Activated naive CD8-positive, alpha-beta T cell (primary cell): ENCODE measurements around the gene PLA2G4F.
"Not testable (repeated sequence)": the region's sequence is repeated elsewhere in the genome, so short reads cannot be mapped to it uniquely, and the experiment has no call there.

ENCODE experiments used
- H3K27ac Mint-ChIP-seq: one replicate; pipeline ENCODE4 v1.8.0; 2021; ENCODE audit warnings: mixed read lengths
- H3K27me3 Mint-ChIP-seq: one replicate; pipeline ENCODE4 v1.8.0; 2021; ENCODE audit warnings: mixed read lengths
- H3K36me3 Mint-ChIP-seq: one replicate; pipeline ENCODE4 v1.8.0; 2021; ENCODE audit warnings: mixed read lengths
- H3K4me1 Mint-ChIP-seq: one replicate; pipeline ENCODE4 v1.8.0; 2021; ENCODE audit warnings: low read depth, mixed read lengths
- H3K4me3 Mint-ChIP-seq: one replicate; pipeline ENCODE4 v1.8.0; 2021; ENCODE audit warnings: mild to moderate bottlenecking, mixed read lengths
- H3K9me3 Mint-ChIP-seq: one replicate; pipeline ENCODE4 v1.8.0; 2021; ENCODE audit warnings: low read depth, mixed read lengths

The PLA2G4F gene

DNA sequence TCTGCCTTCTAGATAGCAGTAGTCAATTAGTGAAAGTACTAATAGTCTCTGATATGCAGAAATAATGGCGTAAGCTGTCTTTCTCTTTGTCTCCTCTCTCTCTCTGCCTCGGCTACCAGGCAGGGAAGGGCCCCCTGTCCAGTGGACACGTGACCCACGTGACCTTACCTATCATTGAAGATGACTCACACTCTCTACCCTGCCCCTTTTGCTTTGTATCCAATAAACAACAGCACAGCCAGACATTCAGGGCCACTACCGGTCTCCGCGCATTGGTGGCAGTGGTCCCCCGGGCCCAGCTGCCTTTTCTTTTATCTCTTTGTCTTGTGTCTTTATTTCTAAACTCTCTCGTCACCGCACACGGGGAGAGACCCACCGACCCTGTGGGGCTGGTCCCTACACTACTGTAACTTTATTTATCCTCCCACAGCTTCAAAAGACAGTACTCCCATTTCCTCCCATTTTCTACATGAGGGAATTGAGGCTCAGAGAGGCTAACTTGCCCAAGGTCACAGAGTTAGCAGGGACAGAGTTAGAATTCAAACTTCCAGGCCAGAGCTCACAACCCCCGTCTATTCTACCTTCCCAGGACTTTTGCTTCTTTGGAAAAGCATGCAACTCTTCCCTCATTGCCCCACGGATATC lies 64.6 kb downstream of the PLA2G4F start:
- not testable (repeated sequence) for H3K9me3 Mint-ChIP-seq, H3K4me1 Mint-ChIP-seq, H3K27me3 Mint-ChIP-seq, H3K27ac Mint-ChIP-seq, H3K36me3 Mint-ChIP-seq, H3K4me3 Mint-ChIP-seq

DNA sequence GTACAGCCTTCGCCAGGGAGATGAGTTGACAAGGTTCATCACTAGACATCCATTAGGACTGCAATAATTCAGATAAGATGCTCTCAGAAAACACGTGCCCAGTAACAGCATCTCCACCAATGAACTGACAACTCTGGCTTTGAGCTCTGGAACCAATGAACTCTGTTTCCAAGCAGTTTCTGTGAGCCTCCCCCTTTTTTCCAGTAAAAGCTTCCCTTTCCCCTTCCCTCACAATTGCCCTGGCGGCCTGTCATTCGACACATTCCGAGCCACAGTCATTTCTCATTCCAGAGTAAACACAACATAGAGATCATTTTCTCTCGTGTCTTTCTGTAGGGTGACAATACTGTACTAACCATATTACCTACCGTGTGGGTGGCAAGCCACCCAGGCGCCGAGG lies 65.7 kb downstream of the PLA2G4F start:
- H3K36me3 Mint-ChIP-seq = no peaks in the 10 kb centered on the region
- H3K9me3 Mint-ChIP-seq = no peaks in the 10 kb centered on the region
- no peak overlapping the region for H3K27ac Mint-ChIP-seq
- no peaks in the 10 kb centered on the region for H3K27me3 Mint-ChIP-seq
- no peak overlapping the region for H3K4me3 Mint-ChIP-seq
- no peaks in the 10 kb centered on the region for H3K4me1 Mint-ChIP-seq

DNA sequence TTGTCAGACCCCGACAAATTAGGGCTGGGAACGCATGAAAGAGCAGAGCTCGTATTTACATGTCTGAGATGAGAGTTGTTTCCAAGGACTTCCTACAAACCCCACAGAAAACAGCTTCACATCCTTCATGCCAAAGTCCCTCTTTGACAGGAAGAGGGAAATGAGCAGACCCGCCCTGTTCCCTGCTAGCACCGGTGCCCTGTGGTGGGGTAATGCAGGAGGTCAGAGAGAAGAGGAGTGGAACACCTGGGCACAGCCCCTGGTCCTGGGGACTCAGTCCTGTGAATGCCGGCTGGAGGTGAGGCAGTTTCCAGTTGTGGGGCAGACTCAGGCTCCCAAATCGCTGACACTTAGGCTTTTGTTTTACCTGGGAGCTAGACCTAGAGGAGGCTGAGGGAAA lies 66.1 kb downstream of the PLA2G4F start:
- H3K9me3 Mint-ChIP-seq = no peaks in the 10 kb centered on the region
- H3K36me3 Mint-ChIP-seq = no peaks in the 10 kb centered on the region
- H3K4me3 Mint-ChIP-seq = no peak overlapping the region
- H3K27ac Mint-ChIP-seq = no peak overlapping the region
- H3K27me3 Mint-ChIP-seq = no peaks in the 10 kb centered on the region
- no peaks in the 10 kb centered on the region for H3K4me1 Mint-ChIP-seq

DNA sequence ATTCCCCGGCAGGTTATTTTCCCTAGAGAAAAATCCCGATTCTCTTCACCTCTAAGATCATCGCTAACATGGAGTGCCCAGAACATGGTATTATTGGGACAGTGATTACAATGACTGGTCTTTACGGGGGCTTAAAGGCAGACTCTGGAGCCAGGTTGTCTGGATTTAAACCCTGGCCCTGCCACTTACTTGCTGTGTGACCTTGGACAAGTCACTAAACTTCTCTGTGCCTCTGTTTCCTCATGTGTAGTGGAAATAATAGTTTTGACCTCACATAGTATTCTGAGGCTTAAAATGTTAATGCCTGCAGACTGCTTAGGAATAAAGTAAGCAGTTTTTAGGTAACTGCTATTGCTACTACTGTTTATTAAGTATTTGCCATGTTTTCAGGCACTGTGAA lies 66.5 kb downstream of the PLA2G4F start:
- no peaks in the 10 kb centered on the region for H3K36me3 Mint-ChIP-seq
- no peaks in the 10 kb centered on the region for H3K4me1 Mint-ChIP-seq
- H3K27me3 Mint-ChIP-seq = no peaks in the 10 kb centered on the region
- no peak overlapping the region for H3K27ac Mint-ChIP-seq
- no peaks in the 10 kb centered on the region for H3K9me3 Mint-ChIP-seq
- H3K4me3 Mint-ChIP-seq = no peak overlapping the region
